ENCODE results near the gene UBE3B. TPM values are rescaled to one million over a fixed set of nuclear protein-coding genes. Genes with fewer than 3 reads are reported as not detected.
A peak's percentile ranks its signal among the peaks of the same experiment; 100 is the strongest.

Gene UBE3B
- total RNA-seq, 1 experiment from 2014 or later = 25.7 TPM

DNA sequence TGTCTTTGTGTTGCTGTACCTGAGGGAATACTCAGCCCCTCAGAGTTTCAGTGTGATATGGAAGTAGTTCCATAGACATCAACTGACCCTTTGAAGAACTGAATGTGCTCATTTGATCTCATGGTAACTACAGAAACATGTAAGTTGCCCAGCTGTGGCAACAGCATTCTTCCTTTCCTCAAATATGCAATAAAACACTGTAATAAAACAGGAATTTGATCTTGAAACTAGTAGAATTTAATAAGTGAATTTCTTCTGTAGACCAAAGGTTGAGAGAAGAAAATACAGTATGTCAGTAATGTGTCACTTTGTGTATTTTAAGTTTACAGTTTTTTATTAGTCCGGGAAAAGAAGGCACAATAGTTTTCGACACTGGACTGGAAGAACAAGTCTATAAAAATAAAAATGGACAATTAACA lies 32.2 kb upstream of the UBE3B start:
- no peaks in the 10 kb centered on the region for H3K79me2 ChIP-seq (ENCODE audit: low read length)
- H3K9me3 ChIP-seq (ENCODE audit: low read length) = no peaks in the 10 kb centered on the region
- DNase-seq (peak; percentile 68), ATAC-seq (peak; percentile 76)
- H3F3A ChIP-seq (ENCODE audit: low read length, unreplicated experiment) = no peaks in the 10 kb centered on the region
- no peaks in the 10 kb centered on the region for H3K9me2 ChIP-seq (replicated peaks; ENCODE audit: low read length)
- no peak overlapping the region for H2AFZ ChIP-seq (ENCODE audit: low read length)
- POLR2A ChIA-PET (ENCODE audit: unreplicated experiment) = no interaction called here
- intact Hi-C loops (cut with micrococcal nuclease) = loop anchor here (1.0 kb wide), 3 partner anchors 17 to 31 kb away; no protein-coding TSS in a partner anchor
- no peaks in the 10 kb centered on the region for H4K20me1 ChIP-seq (ENCODE audit: low read length)
- H3K4me2 ChIP-seq (ENCODE audit: low read length) = peak overlapping the region; percentile 20
- no TSS peak for BruUV-seq (replicated peaks)
- H3K4me3 ChIP-seq (ENCODE audit: low read length) = no peak overlapping the region
- CTCF ChIA-PET = interaction anchor here (0.6 kb wide), 1 partner anchor 9 kb away, joined by 3 read pairs; no protein-coding TSS in a partner anchor
- peak overlapping the region; percentile 79 for H3K27ac ChIP-seq (ENCODE audit: low read length)
- H3K27me3 ChIP-seq (ENCODE audit: low read length) = no peaks in the 10 kb centered on the region
- H3K36me3 ChIP-seq (ENCODE audit: low read depth, low read length) = peaks cover 18% of the 10 kb centered on the region
- H3K4me1 ChIP-seq (ENCODE audit: insufficient read depth, low read length) = peaks cover 23% of the 10 kb centered on the region
- peak overlapping the region; percentile 11; the same call in 1 of the 2 replicates for H3K9ac ChIP-seq (ENCODE audit: low read length)
- TF ChIP-seq CTCF (conservative IDR thresholded peaks at IDR 0.05; ENCODE audit: low read depth, low read length) (no peak), EZH2phosphoT487 (IDR thresholded peaks at IDR 0.05; ENCODE audit: borderline replicate concordance, low read length) (no peak), EZH2 (IDR thresholded peaks at IDR 0.05; ENCODE audit: low read length, unreplicated experiment) (no peak)

- ATAC-seq = no peak
- 0 out of 2 replicates have a peak, but pooled peaks cover 7% of the 10 kb centered on the region for H3K79me2 ChIP-seq (ENCODE audit: low read length)
Measured at GRCh38 chr12:109446869-109447268, 30.6 kb upstream of the UBE3B start.

More at GRCh38 chr12:109446869-109447268, 30.6 kb upstream of the UBE3B start:
- Histone ChIP-seq H3K9me3 (ENCODE audit: low read length) (no peaks in the 10 kb centered on the region), H3K27me3 (ENCODE audit: low read length) (no peaks in the 10 kb centered on the region), H2AFZ (ENCODE audit: low read length) (no peak overlapping the region), H3K27ac (ENCODE audit: low read length) (no peak overlapping the region), H3F3A (ENCODE audit: low read length, unreplicated experiment) (no peaks in the 10 kb centered on the region), H3K4me1 (ENCODE audit: insufficient read depth, low read length) (peaks cover 23% of the 10 kb centered on the region), H3K9ac (ENCODE audit: low read length) (no peak overlapping the region), H4K20me1 (ENCODE audit: low read length) (no peaks in the 10 kb centered on the region), H3K4me2 (ENCODE audit: low read length) (no peak overlapping the region), H3K4me3 (ENCODE audit: low read length) (no peak overlapping the region), H3K9me2 (replicated peaks; ENCODE audit: low read length) (no peaks in the 10 kb centered on the region), H3K36me3 (ENCODE audit: low read depth, low read length) (peaks cover 35% of the 10 kb centered on the region)
- ChIA-PET CTCF (no interaction called here), POLR2A (ENCODE audit: unreplicated experiment) (no interaction called here)
- intact Hi-C loops (cut with micrococcal nuclease) = no loop called here
- no TSS peak for BruUV-seq (replicated peaks)
- TF ChIP-seq EZH2 (IDR thresholded peaks at IDR 0.05; ENCODE audit: low read length, unreplicated experiment) = no peak
- TF ChIP-seq EZH2phosphoT487 (IDR thresholded peaks at IDR 0.05; ENCODE audit: borderline replicate concordance, low read length) = no peak
- no peak for TF ChIP-seq CTCF (conservative IDR thresholded peaks at IDR 0.05; ENCODE audit: low read depth, low read length)
- DNase-seq = no peak

All from PC-3 (cell line).